Hindlimb muscle (tissue), 1 donor: Measurements from ENCODE around the gene IFNAR1. TPM values are rescaled to one million over a fixed set of nuclear protein-coding genes. Genes with fewer than 3 reads are reported as not detected.
"Not testable (repeated sequence)": the region's sequence is repeated elsewhere in the genome, so short reads cannot be mapped to it uniquely, and the experiment has no call there.

ENCODE experiments used
- DNase-seq: peaks from one replicate; pipeline ENCODE4 v3.0.0-alpha.2; 2013
- polyA plus RNA-seq: library from polyadenylated mRNA; unstranded; fragments of 120-200 nt; gene quantifications from one replicate; pipeline ENCODE4 v1.2.1, GENCODE V29; 2013; ENCODE audit not compliant: insufficient read length

IFNAR1 gene
- polyA plus RNA-seq, 1 donor: 24.3 TPM

DNA sequence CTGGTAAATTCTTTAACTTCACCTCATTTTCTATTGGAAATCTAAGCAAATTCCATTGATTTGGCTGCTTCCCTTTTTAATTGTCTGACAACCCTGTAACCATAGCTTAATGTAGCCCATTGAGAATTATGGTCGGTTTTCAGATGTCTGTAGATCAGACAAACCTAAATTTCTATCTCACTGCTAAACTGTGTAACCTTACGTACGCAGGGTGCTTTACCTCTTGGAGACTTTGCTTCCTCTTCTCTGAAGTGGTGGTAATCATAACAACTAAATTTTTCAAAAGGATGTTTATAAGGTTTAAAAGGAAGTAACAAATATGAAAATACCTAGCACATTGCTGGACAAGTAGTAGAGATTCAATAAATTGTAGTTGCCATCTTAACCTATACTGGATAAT, 25.9 kb downstream of the IFNAR1 start:
- no peak for DNase-seq

DNA sequence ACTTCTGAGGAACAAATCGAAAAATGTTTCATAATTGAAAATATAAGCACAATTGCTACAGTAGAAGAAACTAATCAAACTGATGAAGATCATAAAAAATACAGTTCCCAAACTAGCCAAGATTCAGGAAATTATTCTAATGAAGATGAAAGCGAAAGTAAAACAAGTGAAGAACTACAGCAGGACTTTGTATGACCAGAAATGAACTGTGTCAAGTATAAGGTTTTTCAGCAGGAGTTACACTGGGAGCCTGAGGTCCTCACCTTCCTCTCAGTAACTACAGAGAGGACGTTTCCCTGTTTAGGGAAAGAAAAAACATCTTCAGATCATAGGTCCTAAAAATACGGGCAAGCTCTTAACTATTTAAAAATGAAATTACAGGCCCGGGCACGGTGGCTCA, 30.6 kb downstream of the IFNAR1 start:
- DNase-seq: no peak

DNA sequence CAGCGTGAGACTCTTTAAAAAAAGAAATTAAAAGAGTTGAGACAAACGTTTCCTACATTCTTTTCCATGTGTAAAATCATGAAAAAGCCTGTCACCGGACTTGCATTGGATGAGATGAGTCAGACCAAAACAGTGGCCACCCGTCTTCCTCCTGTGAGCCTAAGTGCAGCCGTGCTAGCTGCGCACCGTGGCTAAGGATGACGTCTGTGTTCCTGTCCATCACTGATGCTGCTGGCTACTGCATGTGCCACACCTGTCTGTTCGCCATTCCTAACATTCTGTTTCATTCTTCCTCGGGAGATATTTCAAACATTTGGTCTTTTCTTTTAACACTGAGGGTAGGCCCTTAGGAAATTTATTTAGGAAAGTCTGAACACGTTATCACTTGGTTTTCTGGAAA, 31.2 kb downstream of the IFNAR1 start:
- no peak for DNase-seq

DNA sequence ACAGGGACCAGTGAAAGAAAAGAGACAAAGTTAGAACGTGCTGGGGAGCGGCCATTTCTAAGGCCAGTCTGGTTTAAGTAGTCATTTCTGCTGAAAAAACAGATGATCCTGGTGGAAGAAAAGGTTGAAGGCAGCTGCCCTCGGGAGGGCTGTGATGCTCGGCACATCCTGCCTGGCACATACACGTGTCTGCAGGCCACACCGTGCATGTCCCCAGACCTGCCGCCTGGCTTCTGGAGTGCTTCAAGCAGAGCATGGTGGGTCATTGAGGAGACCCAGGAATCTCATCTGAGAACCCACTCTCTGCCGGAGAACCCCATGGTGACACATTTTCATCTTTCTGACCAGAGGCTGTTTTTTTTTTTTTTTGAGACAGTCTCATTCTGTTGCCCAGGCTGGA, 32.4 kb downstream of the IFNAR1 start:
- no peak for DNase-seq

DNA sequence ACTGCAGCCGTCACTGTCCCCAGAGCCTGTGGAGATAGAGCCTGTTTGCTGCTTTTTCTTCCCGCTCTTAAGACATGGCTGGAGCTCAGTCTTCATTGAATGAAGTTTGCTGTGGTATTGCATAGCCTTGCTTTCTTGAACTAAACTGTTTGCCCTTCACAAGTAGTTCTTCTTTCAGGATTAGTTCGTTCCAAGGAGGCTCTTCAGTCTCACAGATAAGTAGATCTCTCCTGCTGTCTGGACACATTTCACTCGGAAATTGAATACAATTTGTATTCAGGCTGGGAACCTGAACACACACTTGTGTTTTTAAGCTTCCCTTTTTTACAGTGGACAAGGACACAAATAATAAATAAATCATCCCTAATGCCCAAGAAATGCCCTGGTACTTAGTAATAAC, 34.7 kb downstream of the IFNAR1 start:
- DNase-seq: no peak

DNA sequence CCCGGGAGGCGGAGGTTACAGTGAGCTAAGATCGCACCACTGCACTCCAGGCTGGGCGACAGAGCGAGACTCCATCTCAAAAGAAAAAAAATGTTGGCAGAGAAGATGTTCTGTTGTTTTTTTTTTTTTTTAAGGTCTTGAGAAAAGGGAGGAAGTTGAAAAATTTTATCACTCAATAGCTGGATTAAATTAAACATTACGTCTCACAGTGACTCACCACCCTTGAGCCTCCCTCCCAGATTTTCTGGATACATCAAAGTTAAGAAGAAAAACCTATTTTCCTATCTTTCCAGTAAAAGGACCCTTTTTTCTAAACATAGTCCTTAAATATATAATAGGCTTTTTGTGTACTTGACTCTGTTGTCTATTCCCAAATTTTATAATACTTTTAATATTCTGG, 35.5 kb downstream of the IFNAR1 start:
- no peak for DNase-seq

DNA sequence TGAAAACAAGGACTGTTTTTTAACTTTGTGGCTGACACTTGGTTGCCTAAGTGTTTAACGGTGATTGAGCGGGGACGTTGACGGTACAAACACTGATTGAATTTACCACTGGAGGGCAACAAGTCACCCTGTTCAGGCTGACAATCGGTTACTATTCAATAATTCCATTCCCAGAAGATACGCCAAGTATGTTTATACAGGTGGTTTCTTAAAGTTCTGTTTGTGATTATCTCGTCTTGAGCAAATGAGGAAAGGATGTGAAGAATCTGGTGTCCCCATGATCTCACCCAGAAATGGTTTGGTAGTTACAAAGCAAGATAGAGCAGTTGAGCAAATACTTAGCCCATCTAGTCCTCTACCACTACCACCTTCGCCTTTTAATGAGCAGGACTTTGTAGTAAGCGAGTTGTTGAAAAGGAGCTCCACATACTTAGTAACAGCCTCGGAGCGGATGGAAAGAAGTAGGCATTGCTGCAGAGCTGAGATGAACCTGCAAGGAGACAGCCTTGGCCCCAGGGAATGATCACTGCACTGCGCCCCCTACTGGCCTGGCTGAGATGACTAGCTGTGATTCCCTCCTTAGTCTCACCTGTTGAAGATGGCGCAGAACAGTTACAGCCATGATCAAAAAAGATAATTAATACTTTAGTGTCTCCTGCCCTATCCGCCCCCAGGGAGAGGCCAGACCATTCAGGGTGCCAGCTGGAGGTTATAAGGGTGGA, 36.3 kb downstream of the IFNAR1 start:
- DNase-seq: no peak

DNA sequence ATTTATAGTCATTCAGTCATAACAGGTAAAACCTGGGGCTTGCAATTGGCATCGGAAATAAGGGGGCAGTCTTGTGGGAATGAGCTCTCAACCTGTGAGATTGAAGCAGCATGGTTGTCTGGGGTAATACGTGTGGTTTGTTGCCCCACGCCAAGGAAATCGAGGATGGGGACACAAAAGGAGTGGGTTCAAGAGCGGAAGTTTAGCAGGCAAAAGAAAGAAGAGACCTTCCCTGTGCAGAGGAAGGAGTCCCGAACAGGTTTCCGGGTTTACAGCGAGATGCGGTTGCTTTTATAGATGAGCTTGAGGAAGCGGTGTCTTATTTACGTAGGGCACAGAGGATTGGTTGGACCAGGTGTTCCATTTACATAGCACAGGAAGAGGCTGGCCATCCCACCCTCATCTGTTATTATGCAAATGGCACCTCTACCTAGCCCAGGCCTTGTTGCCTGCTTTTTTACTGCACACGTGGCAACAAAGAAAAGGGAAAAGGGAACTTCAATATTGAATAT, 37.3 kb downstream of the IFNAR1 start:
- no peak for DNase-seq

DNA sequence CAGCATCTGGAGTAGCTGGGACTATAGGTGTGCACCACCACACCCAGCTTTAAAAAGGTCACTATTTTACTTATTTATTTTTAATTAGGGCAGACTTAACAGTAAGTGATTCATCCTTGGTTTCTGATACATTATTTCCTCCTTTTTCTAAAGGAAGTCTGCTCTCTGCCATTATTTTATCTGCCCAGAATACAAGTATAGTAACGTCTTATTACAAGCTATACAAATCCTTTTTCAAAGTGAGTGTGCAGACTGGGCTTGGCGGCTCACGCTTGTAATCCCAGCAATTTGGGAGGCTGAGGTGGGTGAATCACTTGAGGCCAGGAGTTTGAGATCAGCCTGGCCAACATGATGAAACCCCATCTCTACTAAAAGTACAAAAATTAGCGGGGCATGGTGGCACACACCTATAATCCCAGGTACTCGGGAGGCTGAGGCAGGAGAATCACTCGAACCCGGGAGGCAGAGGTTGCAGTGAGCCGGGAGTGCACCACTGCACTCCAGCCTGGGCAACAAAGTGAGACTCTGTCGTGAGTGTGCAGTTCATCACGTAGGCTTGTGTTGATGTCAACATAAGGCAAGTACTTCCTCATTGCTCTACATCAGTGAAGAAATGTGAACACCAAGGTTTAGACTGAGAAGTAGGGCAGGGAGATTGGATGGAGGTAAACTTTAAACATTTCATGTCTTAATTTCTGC, 39.3 kb downstream of the IFNAR1 start:
- DNase-seq: not testable (repeated sequence)

DNA sequence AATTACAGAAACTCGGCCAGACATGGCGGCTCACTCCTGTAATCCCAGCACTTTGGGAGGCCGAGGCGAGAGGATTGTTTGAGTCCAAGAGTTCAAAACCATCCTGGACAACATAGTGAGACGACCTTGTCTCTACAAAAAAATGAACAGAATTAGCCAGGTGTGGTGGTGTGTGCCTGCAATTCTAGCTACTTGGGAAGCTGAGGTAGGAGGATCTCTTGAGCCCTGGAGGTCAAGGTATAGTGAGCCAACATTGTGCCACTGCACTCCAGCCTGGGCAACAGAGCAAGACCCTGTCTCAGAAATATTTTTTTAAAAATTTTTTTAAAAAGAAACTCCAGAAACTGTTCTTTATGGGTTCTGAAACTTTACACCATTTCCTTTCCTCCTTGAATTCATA, 40.1 kb downstream of the IFNAR1 start:
- DNase-seq: no peak

DNA sequence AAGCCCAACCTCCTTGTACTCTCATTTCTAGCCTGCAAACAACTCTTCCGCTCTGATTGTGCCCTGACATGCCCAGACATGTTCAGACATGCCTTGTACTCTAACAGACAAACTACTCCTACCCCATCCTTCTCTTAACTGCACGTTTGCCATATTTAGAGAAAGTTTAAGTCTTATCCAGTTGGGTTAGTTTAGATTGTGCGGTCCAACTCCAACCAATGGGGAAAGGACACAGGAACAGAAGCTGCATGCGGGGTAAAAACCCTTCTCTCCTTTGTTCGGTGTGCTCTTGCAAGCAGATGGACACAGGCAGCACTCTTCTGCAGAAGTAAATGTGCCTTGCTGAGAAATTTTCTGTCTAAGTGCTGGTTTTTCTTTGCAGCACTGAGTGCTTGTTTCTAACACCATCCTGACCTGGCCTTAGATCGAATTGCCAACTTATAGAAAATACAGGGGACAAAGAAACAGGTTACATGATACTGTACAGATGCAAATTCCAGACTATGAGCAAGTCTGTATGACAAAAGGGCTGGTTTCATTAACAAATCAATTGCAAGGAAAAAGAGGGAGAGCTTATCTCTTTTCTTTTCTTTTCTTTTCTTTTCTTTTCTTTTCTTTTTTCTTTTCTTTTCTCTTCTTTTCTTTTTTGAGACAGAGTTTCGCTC, 42.7 kb downstream of the IFNAR1 start:
- no peak for DNase-seq

DNA sequence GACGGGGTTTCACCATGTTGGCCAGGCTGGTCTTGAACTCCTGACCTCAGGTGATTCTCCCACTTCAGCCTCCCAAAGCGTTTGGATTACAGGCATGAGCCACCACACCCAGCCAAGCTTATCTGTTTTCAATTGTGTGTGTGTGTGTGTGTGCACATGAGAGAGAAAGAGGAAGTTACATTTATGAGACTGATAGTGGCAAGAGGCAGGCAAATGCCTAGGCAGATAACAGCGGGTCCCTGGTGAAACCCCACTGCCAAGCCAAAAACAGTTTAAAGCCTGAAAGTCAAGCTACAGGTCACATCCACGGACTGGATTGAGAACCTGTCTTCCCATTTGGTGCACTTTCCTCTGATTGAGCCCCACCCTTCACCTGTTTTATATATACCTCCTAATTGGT, 43.4 kb downstream of the IFNAR1 start:
- no peak for DNase-seq

DNA sequence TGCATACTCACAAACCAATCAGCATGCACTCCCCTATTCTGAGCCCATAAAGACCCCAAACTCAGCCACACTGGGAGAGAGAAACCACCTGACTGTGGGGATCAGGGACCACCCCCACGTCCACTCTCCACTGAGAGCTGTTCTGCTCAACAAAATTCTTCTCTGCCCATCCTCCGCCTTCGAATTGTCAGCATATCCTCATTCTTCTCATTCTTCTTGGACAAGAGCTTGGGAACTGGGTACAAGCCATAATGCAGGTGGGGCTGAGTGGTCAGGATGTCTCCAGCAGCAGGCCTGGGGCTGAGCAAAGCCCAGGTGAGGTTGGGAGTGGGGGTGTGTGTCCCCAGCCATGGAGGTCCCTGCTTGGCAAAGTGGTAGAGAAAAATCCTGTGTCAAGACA, 43.8 kb downstream of the IFNAR1 start:
- DNase-seq: no peak

DNA sequence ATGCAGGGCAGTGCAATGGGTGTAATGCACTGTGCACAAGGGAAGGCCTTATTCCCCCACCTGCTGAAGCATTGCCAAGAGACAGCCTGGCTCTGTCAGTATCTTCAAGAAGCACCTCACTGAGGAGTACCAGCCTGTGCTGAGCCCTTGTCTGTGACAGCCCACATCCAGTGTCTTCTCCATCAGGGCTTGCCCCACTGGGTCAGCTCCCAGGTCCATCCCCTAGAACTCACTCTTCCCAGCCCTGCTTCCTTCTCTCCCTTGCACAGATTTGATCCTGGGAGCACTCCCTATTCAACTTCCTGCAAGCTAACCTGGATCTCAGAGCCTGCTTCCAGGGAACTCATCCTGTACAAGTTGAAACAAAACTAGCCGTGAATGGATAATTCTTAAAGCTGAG, 44.8 kb downstream of the IFNAR1 start:
- DNase-seq: no peak

DNA sequence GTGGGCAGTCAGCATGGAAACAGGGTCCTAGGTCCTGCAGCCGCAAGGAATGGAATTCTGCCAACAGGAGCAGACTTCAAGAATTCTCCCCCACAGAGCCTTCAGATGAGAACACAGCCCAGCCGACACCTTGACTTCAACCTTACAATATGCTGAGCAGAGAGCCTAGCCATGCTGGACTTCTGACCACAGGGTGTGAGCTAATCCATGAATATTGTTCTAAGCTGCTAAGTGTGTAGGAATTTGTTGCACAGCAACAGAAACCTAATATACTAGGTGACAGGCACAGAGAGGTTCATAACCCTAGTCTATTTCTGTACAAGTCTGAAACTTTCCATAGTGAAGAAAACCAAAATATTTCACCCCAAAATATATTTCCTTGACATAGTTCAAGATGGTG, 45.5 kb downstream of the IFNAR1 start:
- no peak for DNase-seq

DNA sequence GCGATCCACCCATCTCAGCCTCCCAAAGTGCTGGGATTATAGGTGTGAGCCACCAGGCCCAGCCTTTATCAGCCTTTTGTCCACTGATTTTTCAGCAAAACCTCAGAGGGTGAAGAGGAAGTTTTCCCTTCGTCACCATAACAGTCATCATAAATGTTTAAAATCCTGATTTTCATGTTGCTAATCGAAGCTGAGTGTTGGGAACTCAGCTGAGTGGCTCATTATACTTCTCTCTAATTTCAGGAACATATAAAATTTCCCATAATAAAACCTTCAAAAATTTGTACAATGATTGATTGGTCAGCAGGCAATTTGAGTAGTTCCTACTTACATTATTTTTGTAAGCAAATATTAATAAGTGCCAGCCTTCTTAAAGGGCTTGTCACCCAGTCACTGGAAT, 46.6 kb downstream of the IFNAR1 start:
- no peak for DNase-seq

DNA sequence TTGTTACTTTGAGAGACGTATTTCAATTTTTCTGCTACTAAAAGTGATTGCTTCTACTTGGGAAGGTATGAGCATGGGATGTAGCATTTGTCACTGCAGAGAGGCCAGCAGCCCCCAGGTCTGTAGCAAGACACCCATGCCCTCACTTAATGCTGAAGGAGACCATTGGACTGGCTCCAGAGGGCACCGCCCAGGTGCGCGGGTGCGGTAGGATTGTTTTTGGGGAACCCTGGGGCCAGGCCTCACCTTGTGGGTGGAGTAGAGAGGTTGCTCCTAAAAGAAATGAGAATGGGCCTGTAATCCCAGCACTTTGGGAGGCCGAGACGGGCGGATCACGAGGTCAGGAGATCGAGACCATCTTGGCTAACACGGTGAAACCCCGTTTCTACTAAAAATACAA, 47.8 kb downstream of the IFNAR1 start:
- DNase-seq: no peak

DNA sequence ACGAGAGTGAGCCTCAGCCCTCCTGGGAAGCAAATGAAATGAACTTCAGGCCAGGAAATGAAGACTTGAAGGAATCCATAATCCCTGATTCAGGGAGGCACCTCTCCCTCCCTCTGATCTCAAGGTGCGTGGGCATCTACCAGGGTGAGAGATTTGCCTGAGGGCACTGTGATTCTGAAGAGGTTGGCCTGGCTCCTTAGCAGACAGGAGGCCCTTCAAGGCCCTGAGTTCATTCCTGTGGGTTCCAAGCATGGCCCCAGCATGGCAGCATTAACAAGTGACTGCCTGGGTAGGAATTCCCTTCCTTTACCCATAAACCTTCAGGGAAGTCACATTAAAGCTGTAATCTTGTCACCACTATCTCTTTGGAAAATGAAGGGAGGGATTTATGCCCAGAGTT, 48.7 kb downstream of the IFNAR1 start:
- DNase-seq: no peak

DNA sequence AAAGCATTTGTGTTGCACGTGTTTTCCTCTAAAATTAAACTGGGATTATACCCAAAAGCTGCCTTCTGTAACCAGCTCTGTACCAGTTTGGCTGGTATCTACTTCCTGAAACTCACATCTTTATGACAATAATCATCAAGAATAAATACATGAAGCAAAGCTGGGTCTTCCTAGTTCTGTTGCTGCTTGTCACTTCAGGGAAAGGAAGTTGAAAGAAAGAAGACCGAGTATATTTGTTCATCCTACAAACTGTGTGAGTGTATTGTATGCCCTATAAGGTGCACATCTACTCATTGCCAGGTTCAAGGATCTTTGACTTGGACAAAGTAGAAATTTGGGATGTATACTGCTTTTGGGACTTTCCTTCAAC, 49.3 kb downstream of the IFNAR1 start:
- no peak for DNase-seq

DNA sequence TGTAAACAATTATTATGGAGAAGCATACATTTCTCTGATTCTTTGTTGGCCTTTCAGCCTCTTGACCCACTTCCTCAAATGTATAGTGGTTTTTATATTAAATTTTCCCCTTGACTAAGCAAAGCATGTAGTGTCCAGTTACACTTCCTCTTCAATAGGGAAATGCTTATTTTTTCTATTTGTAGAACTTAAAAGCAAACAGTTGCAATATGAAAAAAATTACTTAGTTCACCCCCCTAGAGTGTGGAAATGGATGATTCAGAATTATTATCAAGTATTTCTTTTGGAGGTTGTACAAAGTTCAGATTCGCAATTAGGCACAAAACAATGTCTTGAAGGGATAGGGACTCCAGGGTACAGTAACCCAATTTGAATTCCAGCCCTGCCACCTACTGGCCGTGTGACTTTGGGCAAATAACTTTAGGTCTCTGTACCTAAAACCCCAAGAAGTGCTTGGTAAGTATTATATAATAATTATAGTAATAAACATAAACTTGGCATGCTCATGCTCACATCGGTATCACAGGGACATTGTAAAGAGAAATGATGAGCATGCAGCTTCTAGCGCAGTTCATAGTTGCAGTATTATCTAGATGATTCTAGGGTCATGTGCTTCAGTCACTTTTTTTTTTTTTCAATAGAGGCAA, 49.8 kb downstream of the IFNAR1 start:
- no peak for DNase-seq

DNA sequence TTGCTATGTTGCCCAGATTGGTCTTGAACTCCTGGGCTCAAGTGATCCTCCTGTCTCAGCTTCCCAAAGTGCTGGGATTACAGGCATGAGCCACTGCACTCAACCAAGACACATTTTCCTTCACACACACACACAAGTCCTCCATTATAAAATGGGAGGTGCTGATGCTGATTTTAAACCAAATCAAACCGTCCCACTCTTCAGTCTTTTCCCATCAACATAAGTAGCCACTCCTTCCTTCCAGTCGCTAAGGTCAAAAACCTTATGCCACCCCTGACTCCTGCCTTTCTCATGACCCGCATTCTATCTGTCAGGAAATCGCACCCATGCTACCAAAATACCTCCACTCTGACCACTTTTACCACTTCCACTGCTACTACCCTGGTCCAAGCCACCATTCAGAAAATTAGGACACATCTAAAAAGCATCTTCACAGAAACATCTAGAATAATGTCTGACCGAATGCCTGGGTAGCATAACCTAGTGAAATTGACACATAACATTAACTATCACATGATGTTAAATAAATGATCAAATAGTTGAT, 50.4 kb downstream of the IFNAR1 start:
- DNase-seq: no peak

DNA sequence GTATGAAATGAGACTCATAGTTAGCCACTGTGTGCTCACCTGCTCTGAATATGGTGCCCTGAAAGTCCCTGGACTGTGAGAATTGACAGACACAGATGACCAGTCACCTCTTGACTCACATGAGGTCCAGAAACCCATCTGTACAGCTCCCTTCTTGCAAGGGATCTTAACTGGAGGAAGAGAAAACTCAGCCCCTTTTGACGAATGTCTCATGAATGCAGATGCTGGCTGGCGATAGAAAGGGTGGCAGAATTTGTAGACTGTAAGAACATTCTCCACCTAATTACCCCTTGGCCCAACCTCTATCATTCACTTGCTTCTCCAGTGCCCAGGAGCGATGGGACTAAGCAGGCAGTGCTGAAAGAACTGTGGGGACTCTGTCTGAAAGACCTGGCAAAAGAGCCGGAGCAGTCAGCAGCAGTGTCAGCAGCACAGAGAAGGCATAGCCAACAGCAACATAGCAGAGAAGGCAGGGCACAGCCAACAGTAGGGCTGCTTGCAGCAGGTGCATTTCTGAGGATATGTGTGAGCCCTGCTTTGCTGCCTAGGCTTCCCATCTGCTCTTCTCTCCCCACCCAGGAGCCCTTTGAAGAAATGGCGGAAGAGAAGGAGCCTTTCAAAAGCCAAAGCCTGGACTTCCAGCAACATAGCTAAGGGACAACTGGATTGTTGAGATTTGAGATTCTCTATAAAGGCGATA, 52.6 kb downstream of the IFNAR1 start:
- no peak for DNase-seq
